Measurements from ENCODE around the gene C4A. TPM values are rescaled to one million over a fixed set of nuclear protein-coding genes. Genes with fewer than 3 reads are reported as not detected.
"Not testable (repeated sequence)": the region's sequence is repeated elsewhere in the genome, so short reads cannot be mapped to it uniquely, and the experiment has no call there.

The C4A gene
- total RNA-seq, 1 experiment from 2014 or later: 4.3 TPM

- not testable (repeated sequence) for H2BK120ac ChIP-seq (ENCODE audit: low read depth, low read length, poor library complexity, severe bottlenecking); H3K23me2 ChIP-seq (ENCODE audit: insufficient read length, low read depth, low read length, poor library complexity, severe bottlenecking); H3T11ph ChIP-seq (ENCODE audit: low read length); H2AFZ ChIP-seq (ENCODE audit: low read length); H3K27ac ChIP-seq (ENCODE audit: insufficient read length, low read depth, low read length); H4K91ac ChIP-seq (ENCODE audit: insufficient read length, low read depth, low read length); H3K14ac ChIP-seq (ENCODE audit: insufficient read depth, low read length); H3K23ac ChIP-seq (ENCODE audit: insufficient read length, low read depth, low read length); H3K36me3 Mint-ChIP-seq (ENCODE audit: insufficient read depth in 1 of 3, low read depth in 3 of 3); H3K9me3 Mint-ChIP-seq; H4K8ac ChIP-seq (replicated peaks; ENCODE audit: insufficient read length, low read depth, low read length); H3K79me1 ChIP-seq (ENCODE audit: insufficient read depth, low read depth, low read length, poor library complexity, severe bottlenecking); H3K56ac ChIP-seq (ENCODE audit: insufficient read length, low read depth, low read length); H3K9ac ChIP-seq (ENCODE audit: extremely low read depth, insufficient read length, low read length); H2BK20ac ChIP-seq (ENCODE audit: low read depth, low read length, poor library complexity, severe bottlenecking); H2BK15ac ChIP-seq (ENCODE audit: low read depth, low read length); H3K4me2 ChIP-seq (ENCODE audit: insufficient read depth, insufficient read length, low read length); H4K5ac ChIP-seq (ENCODE audit: insufficient read length, low read depth, low read length); H3K4me1 ChIP-seq (ENCODE audit: insufficient read depth, low read length); H3K27ac Mint-ChIP-seq; H4K20me1 ChIP-seq (ENCODE audit: control insufficient read depth, insufficient read depth, insufficient read length); H3K9me3 ChIP-seq (ENCODE audit: control insufficient read depth, low read depth, low read length); H3K4ac ChIP-seq (ENCODE audit: low read depth, low read length); H3K27me3 Mint-ChIP-seq (ENCODE audit: low read depth); H3K79me2 ChIP-seq (ENCODE audit: insufficient read depth, low read length); H3K27me3 ChIP-seq (ENCODE audit: insufficient read depth, low read length); DNase-seq; H2BK5ac ChIP-seq (ENCODE audit: insufficient read length, low read length); H3K18ac ChIP-seq (ENCODE audit: insufficient read length, low read depth, low read length); H2AK5ac ChIP-seq (ENCODE audit: insufficient read length, low read length); H2BK12ac ChIP-seq (ENCODE audit: insufficient read length, low read depth, low read length); H3K4me3 Mint-ChIP-seq
- no CpG with 5 or more reads among the region's 31 CpGs for WGBS (ENCODE audit: extremely low coverage, insufficient read length, low lambda C conversion rate)
- H3K4me1 Mint-ChIP-seq: peaks cover 2 to 11% of the 10 kb centered on the region in 2 experiments; a peak in 3 of 4 replicates
Observed at GRCh38 chr6:32043589-32044380, 61.9 kb downstream of the C4A start.

- H3K23me2 ChIP-seq (ENCODE audit: insufficient read length, low read depth, low read length, poor library complexity, severe bottlenecking); H4K8ac ChIP-seq (replicated peaks; ENCODE audit: insufficient read length, low read depth, low read length); H3K4me2 ChIP-seq (ENCODE audit: insufficient read depth, insufficient read length, low read length); H3K9ac ChIP-seq (ENCODE audit: extremely low read depth, insufficient read length, low read length); H3K14ac ChIP-seq (ENCODE audit: insufficient read depth, low read length); H3K27me3 Mint-ChIP-seq (ENCODE audit: low read depth); H4K91ac ChIP-seq (ENCODE audit: insufficient read length, low read depth, low read length); H3K9me3 ChIP-seq (ENCODE audit: control insufficient read depth, low read depth, low read length); H3K9me3 Mint-ChIP-seq; H3K56ac ChIP-seq (ENCODE audit: insufficient read length, low read depth, low read length); H3K4me3 Mint-ChIP-seq; H2AK5ac ChIP-seq (ENCODE audit: insufficient read length, low read length); H2BK12ac ChIP-seq (ENCODE audit: insufficient read length, low read depth, low read length); H3K79me1 ChIP-seq (ENCODE audit: insufficient read depth, low read depth, low read length, poor library complexity, severe bottlenecking); H3K79me2 ChIP-seq (ENCODE audit: insufficient read depth, low read length); H3K4ac ChIP-seq (ENCODE audit: low read depth, low read length); DNase-seq; H2BK120ac ChIP-seq (ENCODE audit: low read depth, low read length, poor library complexity, severe bottlenecking); H3K27ac Mint-ChIP-seq; H3K27me3 ChIP-seq (ENCODE audit: insufficient read depth, low read length); H2BK20ac ChIP-seq (ENCODE audit: low read depth, low read length, poor library complexity, severe bottlenecking); H4K5ac ChIP-seq (ENCODE audit: insufficient read length, low read depth, low read length); H2AFZ ChIP-seq (ENCODE audit: low read length); H3K4me1 ChIP-seq (ENCODE audit: insufficient read depth, low read length); H3T11ph ChIP-seq (ENCODE audit: low read length); H3K36me3 Mint-ChIP-seq (ENCODE audit: insufficient read depth in 1 of 3, low read depth in 3 of 3); H3K23ac ChIP-seq (ENCODE audit: insufficient read length, low read depth, low read length); H2BK5ac ChIP-seq (ENCODE audit: insufficient read length, low read length); H3K27ac ChIP-seq (ENCODE audit: insufficient read length, low read depth, low read length); H4K20me1 ChIP-seq (ENCODE audit: control insufficient read depth, insufficient read depth, insufficient read length); H3K18ac ChIP-seq (ENCODE audit: insufficient read length, low read depth, low read length); H2BK15ac ChIP-seq (ENCODE audit: low read depth, low read length): not testable (repeated sequence)
- no CpG with 5 or more reads among the region's 18 CpGs for WGBS (ENCODE audit: extremely low coverage, insufficient read length, low lambda C conversion rate)
- peaks cover 2 to 11% of the 10 kb centered on the region in 2 experiments; a peak in 3 of 4 replicates for H3K4me1 Mint-ChIP-seq
Observed at GRCh38 chr6:32044916-32045315, 63.1 kb downstream of the C4A start.

All from H9 (cell line).